Panc1 (cell line): Measurements from ENCODE around the gene DCHS2. TPM values are rescaled to one million over a fixed set of nuclear protein-coding genes. Genes with fewer than 3 reads are reported as not detected.

Source experiments
- ATAC-seq: fragments of 200-7000 bp; cut with Tn5 transposase; 2 replicates; pipeline ENCODE4 v1.9.1; 2020; ENCODE audit warnings: mild to moderate bottlenecking, moderate library complexity
- BruUV-seq: library from RNA; stranded (reverse); fragments of 400-500 nt; replicated peaks from 2 replicates; lab custom pipeline; 2021; lab: Mats Ljungman, UMichigan
- CTCF ChIA-PET: fragments of 300-600 bp; sonication (Branson Sonifier 250); formaldehyde crosslinking; loops from one replicate; lab custom pipeline; 2022; ENCODE audit warnings: antibody characterized with exemption; lab: Charles Lee
- POLR2A ChIA-PET: fragments of 300-600 bp; sonication (Branson Sonifier 250); formaldehyde crosslinking; loops from one replicate; lab custom pipeline; 2022; ENCODE audit warnings: antibody characterized with exemption; lab: Charles Lee
- DNase-seq: peaks from one replicate; pipeline ENCODE4 v3.0.0-alpha.2; 2010; ENCODE audit warnings: low read depth, low spot score
- H3K27ac ChIP-seq: 2 replicates; pipeline ENCODE4 v1.5.1; 2011; ENCODE audit warnings: mild to moderate bottlenecking, low read length, inconsistent platforms
- H3K27me3 ChIP-seq: fragments of 200-500 bp; sonication (Bioruptor generic); 2 replicates; pipeline ENCODE4 v1.6.0; 2014; ENCODE audit warnings: low read length, inconsistent platforms; ENCODE audit not compliant: control insufficient read depth, insufficient read depth
- H3K36me3 ChIP-seq: fragments of 200-500 bp; sonication (Bioruptor generic); 2 replicates; pipeline ENCODE4 v1.5.1; 2014; ENCODE audit warnings: inconsistent platforms, mild to moderate bottlenecking, low read length, moderate library complexity; ENCODE audit not compliant: control insufficient read depth, insufficient read depth
- H3K4me1 ChIP-seq: 2 replicates; pipeline ENCODE4 v1.5.1; 2011; ENCODE audit warnings: inconsistent platforms, mild to moderate bottlenecking, low read length, moderate library complexity; ENCODE audit not compliant: control insufficient read depth, insufficient read depth
- H3K4me3 ChIP-seq, 2 experiments: 2 replicates each; pipeline ENCODE4 v1.5.1; 2011 to 2012; ENCODE audit warnings: low read depth in 2 of 2, low read length in 2 of 2, mild to moderate bottlenecking in 2 of 2, inconsistent platforms in 1 of 2, moderate library complexity in 1 of 2
- H3K9me3 ChIP-seq: fragments of 200-500 bp; sonication (Bioruptor generic); 2 replicates; pipeline ENCODE4 v1.5.1; 2014; ENCODE audit warnings: low read depth, mild to moderate bottlenecking, inconsistent platforms, low read length, moderate library complexity; ENCODE audit not compliant: control insufficient read depth, insufficient read depth
- POLR2AphosphoS5 ChIP-seq: IDR thresholded peaks from 2 replicates; pipeline ENCODE4 v1.6.1; 2012; ENCODE audit warnings: mild to moderate bottlenecking, low read depth, low read length, moderate library complexity
- SIN3A ChIP-seq: IDR thresholded peaks from 2 replicates; pipeline ENCODE4 v1.6.1; 2012; ENCODE audit warnings: low read depth, mild to moderate bottlenecking, low read length, moderate library complexity, borderline replicate concordance; ENCODE audit not compliant: insufficient read depth
- TCF7L2 ChIP-seq: IDR thresholded peaks from 2 replicates; pipeline ENCODE4 v1.6.1; 2011; ENCODE audit warnings: mild to moderate bottlenecking, low read depth, low read length, inconsistent platforms
- in situ Hi-C: cut with HindIII; loops from 2 replicates; pipeline ENCODE4 v1.10.0; 2016; ENCODE audit warnings: low sequenced_read_pairs, low pct_unique_long_range_greater_than_20kb
- intact Hi-C: fragments of 100-400 bp; cut with micrococcal nuclease; formaldehyde crosslinking; loops from one replicate; pipeline ENCODE4 v1.10.0; 2022; ENCODE audit not compliant: unreplicated experiment
- total RNA-seq: library from RNA; stranded (reverse); gene quantifications from one replicate; pipeline ENCODE4 v1.2.1, GENCODE V29; 2021; ENCODE audit not compliant: unreplicated experiment
- TF ChIP-seq, protein P1 (sequence below): fragments of 450-650 bp; IDR thresholded peaks from 2 replicates; pipeline ENCODE4 v1.5.1; 2017; ENCODE audit warnings: mild to moderate bottlenecking
- TF ChIP-seq, protein P2 (sequence below), 2 experiments: IDR thresholded peaks; 2 replicates each; pipeline ENCODE4 v1.6.1; 2011 to 2012; ENCODE audit warnings: low read depth in 2 of 2, control low read depth in 1 of 2, low read length in 1 of 2, mild to moderate bottlenecking in 1 of 2, moderate library complexity in 1 of 2; ENCODE audit not compliant: insufficient read depth in 1 of 2

The DCHS2 gene
- total RNA-seq, 1 experiment from 2014 or later = not detected

DNA sequence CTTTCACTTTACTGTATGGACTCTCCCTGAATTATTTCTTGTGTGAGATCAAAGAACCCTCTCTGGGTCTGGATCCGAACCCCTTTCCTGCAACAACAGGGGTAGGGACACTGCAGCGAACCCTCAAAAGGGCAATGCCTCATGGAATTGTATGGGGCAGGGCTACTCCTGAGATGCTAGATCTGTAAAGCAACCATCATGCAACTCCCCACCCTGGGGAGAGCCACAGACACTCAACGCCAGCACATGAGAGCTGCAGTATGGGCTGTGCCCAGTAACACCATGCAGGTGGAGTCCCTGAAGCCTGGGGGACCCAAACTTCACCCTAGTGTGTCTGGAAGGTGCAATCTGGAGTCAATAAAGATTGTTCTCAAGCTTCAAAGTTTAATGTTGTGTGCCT lies 304.7 kb downstream of the DCHS2 start:
- no peak overlapping the region for H3K27ac ChIP-seq
- H3K4me3 ChIP-seq = no peak overlapping the region
- no peaks in the 10 kb centered on the region for H3K36me3 ChIP-seq
- POLR2A ChIA-PET = no interaction called here
- intact Hi-C loops = no loop called here
- in situ Hi-C loops = no loop called here
- DNase-seq (no peak), ATAC-seq (no peak)
- CTCF ChIA-PET = no interaction called here
- H3K9me3 ChIP-seq = no peaks in the 10 kb centered on the region
- H3K27me3 ChIP-seq = no peaks in the 10 kb centered on the region
- BruUV-seq = no TSS peak
- H3K4me1 ChIP-seq = no peaks in the 10 kb centered on the region
- no peak for TF ChIP-seq TCF7L2
- no peak for TF ChIP-seq SIN3A
- TF ChIP-seq, protein P1, sequence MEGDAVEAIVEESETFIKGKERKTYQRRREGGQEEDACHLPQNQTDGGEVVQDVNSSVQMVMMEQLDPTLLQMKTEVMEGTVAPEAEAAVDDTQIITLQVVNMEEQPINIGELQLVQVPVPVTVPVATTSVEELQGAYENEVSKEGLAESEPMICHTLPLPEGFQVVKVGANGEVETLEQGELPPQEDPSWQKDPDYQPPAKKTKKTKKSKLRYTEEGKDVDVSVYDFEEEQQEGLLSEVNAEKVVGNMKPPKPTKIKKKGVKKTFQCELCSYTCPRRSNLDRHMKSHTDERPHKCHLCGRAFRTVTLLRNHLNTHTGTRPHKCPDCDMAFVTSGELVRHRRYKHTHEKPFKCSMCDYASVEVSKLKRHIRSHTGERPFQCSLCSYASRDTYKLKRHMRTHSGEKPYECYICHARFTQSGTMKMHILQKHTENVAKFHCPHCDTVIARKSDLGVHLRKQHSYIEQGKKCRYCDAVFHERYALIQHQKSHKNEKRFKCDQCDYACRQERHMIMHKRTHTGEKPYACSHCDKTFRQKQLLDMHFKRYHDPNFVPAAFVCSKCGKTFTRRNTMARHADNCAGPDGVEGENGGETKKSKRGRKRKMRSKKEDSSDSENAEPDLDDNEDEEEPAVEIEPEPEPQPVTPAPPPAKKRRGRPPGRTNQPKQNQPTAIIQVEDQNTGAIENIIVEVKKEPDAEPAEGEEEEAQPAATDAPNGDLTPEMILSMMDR = no peak
- TF ChIP-seq POLR2AphosphoS5 = no peak
- TF ChIP-seq, protein P2, sequence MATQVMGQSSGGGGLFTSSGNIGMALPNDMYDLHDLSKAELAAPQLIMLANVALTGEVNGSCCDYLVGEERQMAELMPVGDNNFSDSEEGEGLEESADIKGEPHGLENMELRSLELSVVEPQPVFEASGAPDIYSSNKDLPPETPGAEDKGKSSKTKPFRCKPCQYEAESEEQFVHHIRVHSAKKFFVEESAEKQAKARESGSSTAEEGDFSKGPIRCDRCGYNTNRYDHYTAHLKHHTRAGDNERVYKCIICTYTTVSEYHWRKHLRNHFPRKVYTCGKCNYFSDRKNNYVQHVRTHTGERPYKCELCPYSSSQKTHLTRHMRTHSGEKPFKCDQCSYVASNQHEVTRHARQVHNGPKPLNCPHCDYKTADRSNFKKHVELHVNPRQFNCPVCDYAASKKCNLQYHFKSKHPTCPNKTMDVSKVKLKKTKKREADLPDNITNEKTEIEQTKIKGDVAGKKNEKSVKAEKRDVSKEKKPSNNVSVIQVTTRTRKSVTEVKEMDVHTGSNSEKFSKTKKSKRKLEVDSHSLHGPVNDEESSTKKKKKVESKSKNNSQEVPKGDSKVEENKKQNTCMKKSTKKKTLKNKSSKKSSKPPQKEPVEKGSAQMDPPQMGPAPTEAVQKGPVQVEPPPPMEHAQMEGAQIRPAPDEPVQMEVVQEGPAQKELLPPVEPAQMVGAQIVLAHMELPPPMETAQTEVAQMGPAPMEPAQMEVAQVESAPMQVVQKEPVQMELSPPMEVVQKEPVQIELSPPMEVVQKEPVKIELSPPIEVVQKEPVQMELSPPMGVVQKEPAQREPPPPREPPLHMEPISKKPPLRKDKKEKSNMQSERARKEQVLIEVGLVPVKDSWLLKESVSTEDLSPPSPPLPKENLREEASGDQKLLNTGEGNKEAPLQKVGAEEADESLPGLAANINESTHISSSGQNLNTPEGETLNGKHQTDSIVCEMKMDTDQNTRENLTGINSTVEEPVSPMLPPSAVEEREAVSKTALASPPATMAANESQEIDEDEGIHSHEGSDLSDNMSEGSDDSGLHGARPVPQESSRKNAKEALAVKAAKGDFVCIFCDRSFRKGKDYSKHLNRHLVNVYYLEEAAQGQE (IDR thresholded peaks at IDR 0.05; ENCODE audit: insufficient read depth in 1 of 2, low read depth in 2 of 2, low read length in 1 of 2) = no peak

DNA sequence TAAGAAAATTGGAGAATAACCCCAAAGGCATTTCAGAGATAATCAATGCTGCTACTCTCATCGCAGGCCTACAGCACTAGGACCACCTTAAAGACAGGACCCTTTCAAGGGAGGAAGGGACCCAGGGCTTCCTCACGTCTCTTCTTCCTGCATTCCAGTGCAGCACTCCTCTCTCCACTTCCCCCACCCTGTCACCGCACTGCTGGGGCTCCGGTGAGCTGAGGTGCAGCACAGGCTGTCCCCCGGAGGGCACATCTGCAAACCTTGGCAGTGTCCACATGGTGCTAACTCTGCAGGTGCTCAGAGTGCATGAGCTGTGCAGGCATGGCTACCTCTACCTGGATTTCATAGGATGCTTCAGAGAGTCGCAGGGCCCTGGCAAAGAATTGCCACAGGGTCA lies 305.6 kb downstream of the DCHS2 start:
- ATAC-seq (no peak), DNase-seq (no peak)
- H3K4me1 ChIP-seq = no peaks in the 10 kb centered on the region
- ChIA-PET CTCF (no interaction called here), POLR2A (no interaction called here)
- intact Hi-C loops (no loop called here), in situ Hi-C loops (no loop called here)
- H3K36me3 ChIP-seq = no peaks in the 10 kb centered on the region
- TF ChIP-seq SIN3A = no peak
- TF ChIP-seq, protein P1 = no peak
- TF ChIP-seq, protein P2 (IDR thresholded peaks at IDR 0.05; ENCODE audit: insufficient read depth in 1 of 2, low read depth in 2 of 2, low read length in 1 of 2) = no peak
- no peaks in the 10 kb centered on the region for H3K9me3 ChIP-seq
- no peak overlapping the region for H3K27ac ChIP-seq
- no TSS peak for BruUV-seq
- no peak overlapping the region for H3K4me3 ChIP-seq
- no peaks in the 10 kb centered on the region for H3K27me3 ChIP-seq
